MM.1S (cell line): Measurements from ENCODE around the gene PRRT3.

Experiments used
- EZH2 ChIP-seq: fragments of 300-600 bp; sonication (generic); optimal IDR thresholded peaks from 2 replicates; pipeline ENCODE3; 2017; ENCODE audit warnings: low read depth, mild to moderate bottlenecking, antibody characterized with exemption, low read length, mixed read lengths
- EZH2phosphoT487 ChIP-seq: fragments of 300-600 bp; sonication (generic); IDR thresholded peaks from 2 replicates; pipeline ENCODE4 v1.6.1; 2018; ENCODE audit warnings: antibody characterized with exemption, low read length
- TF ChIP-seq, protein P1 (sequence below): fragments of 300-600 bp; sonication (generic); IDR thresholded peaks from 2 replicates; pipeline ENCODE4 v1.5.1; 2016; ENCODE audit warnings: antibody characterized with exemption, low read length, mixed read lengths

DNA sequence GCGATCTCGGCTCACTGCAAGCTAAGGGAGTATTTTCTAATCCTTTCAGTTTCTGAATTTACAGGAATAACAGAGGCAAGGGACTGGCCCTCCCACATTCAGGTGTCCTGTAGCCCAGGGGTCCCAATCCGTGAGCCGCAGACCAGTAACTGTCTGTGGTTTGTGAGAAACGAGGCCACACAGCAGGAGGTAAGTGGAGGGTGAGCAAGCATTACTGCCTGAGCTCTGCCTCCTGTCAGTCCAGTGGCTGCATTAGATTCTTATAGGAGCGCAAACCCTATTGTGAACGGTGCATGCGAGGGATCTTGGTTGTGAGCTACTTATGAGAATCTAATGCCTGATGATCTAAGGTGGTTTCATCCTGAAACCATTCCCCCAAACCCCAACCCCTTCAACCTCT lies 40.3 kb downstream of the PRRT3 start:
- TF ChIP-seq, protein P1, sequence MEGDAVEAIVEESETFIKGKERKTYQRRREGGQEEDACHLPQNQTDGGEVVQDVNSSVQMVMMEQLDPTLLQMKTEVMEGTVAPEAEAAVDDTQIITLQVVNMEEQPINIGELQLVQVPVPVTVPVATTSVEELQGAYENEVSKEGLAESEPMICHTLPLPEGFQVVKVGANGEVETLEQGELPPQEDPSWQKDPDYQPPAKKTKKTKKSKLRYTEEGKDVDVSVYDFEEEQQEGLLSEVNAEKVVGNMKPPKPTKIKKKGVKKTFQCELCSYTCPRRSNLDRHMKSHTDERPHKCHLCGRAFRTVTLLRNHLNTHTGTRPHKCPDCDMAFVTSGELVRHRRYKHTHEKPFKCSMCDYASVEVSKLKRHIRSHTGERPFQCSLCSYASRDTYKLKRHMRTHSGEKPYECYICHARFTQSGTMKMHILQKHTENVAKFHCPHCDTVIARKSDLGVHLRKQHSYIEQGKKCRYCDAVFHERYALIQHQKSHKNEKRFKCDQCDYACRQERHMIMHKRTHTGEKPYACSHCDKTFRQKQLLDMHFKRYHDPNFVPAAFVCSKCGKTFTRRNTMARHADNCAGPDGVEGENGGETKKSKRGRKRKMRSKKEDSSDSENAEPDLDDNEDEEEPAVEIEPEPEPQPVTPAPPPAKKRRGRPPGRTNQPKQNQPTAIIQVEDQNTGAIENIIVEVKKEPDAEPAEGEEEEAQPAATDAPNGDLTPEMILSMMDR: no peak
- TF ChIP-seq EZH2: no peak
- no peak for TF ChIP-seq EZH2phosphoT487
